ENCODE results near the gene KDM3B. TPM values are rescaled to one million over a fixed set of nuclear protein-coding genes. Genes with fewer than 3 reads are reported as not detected.

Gene KDM3B
- total RNA-seq, 2 donors from 2014 or later = 62.3 to 77.5 TPM

GRCh38 chr5:138482638-138483037 lies 130.2 kb downstream of the KDM3B start:
- no peaks in the 10 kb centered on the region for H3K4me1 ChIP-seq
- no peak overlapping the region for H3K4me3 ChIP-seq
- intact Hi-C loops (cut with DNase I) = no loop called here
- no peak for TF ChIP-seq CTCF (IDR thresholded peaks at IDR 0.05)
- no peak for DNase-seq
- H3K27ac ChIP-seq = no peak overlapping the region
- H3K9ac ChIP-seq (ENCODE audit: low read depth in 2 of 2, low read length in 2 of 2) = no peak overlapping the region
- no peaks in the 10 kb centered on the region for H3K9me3 ChIP-seq
- H3K27me3 ChIP-seq = no peaks in the 10 kb centered on the region
- H3K36me3 ChIP-seq = no peaks in the 10 kb centered on the region

Other genes with a start within 250 kb of the KDM3B start
- gene NME5, start 213.3 kb upstream of the KDM3B start, total RNA-seq = not detected
- gene BRD8, start 174.1 kb upstream of the KDM3B start, total RNA-seq = 10 to 100 TPM; 32.5 to 65.9 TPM
- 10 to 100 TPM; 10.4 to 35.7 TPM for gene KIF20A, start 173.6 kb upstream of the KDM3B start, total RNA-seq
- 10 to 100 TPM; 23.5 to 27.3 TPM for gene CDC23, start 139.4 kb upstream of the KDM3B start, total RNA-seq
- 1 to 10 TPM in 1 of 2 donors, under 1 TPM in 1; 0.72 to 1.8 TPM for gene GFRA3, start 78.1 kb upstream of the KDM3B start, total RNA-seq
- 10 to 100 TPM in 1 of 2 donors, 1 to 10 TPM in 1; 4.3 to 10.2 TPM for gene CDC25C, start 20.9 kb upstream of the KDM3B start, total RNA-seq
- gene FAM53C, start 14.4 kb upstream of the KDM3B start, total RNA-seq = 10 to 100 TPM; 14.8 to 18.6 TPM
- gene REEP2, start 86.4 kb downstream of the KDM3B start, total RNA-seq = 1 to 10 TPM in 1 of 2 donors, under 1 TPM in 1; 0.42 to 3.2 TPM
- 10 to 100 TPM in 1 of 2 donors, 1 to 10 TPM in 1; 6.7 to 73.9 TPM for gene EGR1, start 112.8 kb downstream of the KDM3B start, total RNA-seq
- gene ETF1, start 190.6 kb downstream of the KDM3B start, total RNA-seq = 10 to 100 TPM; 81.5 to 96.2 TPM
- gene HSPA9, start 222.7 kb downstream of the KDM3B start, total RNA-seq = 100 to 1,000 TPM; 196 to 289 TPM

Data from colonic mucosa (tissue), 4 donors.